HUES48 (cell line): ENCODE measurements around the gene OXA1L.

Experiments used
- H3K27ac ChIP-seq: one replicate; pipeline ENCODE4 v1.7.0; 2013; ENCODE audit warnings: low read depth, low read length, inconsistent platforms
- H3K27me3 ChIP-seq: 2 replicates; pipeline ENCODE4 v1.6.1; 2013; ENCODE audit warnings: mild to moderate bottlenecking, low read length; ENCODE audit not compliant: control insufficient read depth, insufficient read depth
- H3K36me3 ChIP-seq: 2 replicates; pipeline ENCODE4 v1.6.1; 2013; ENCODE audit warnings: low read length; ENCODE audit not compliant: control insufficient read depth, insufficient read depth
- H3K4me1 ChIP-seq: 2 replicates; pipeline ENCODE4 v1.6.1; 2013; ENCODE audit warnings: mild to moderate bottlenecking, low read length; ENCODE audit not compliant: control insufficient read depth, insufficient read depth
- H3K4me3 ChIP-seq: 2 replicates; pipeline ENCODE4 v1.5.1; 2013; ENCODE audit warnings: mild to moderate bottlenecking, low read depth, low read length
- H3K9ac ChIP-seq: 2 replicates; pipeline ENCODE4 v1.6.1; 2013; ENCODE audit warnings: mild to moderate bottlenecking, low read depth, low read length, moderate library complexity
- H3K9me3 ChIP-seq: 2 replicates; pipeline ENCODE4 v1.6.1; 2013; ENCODE audit warnings: low read length; ENCODE audit not compliant: control insufficient read depth, insufficient read depth

OXA1L gene

DNA sequence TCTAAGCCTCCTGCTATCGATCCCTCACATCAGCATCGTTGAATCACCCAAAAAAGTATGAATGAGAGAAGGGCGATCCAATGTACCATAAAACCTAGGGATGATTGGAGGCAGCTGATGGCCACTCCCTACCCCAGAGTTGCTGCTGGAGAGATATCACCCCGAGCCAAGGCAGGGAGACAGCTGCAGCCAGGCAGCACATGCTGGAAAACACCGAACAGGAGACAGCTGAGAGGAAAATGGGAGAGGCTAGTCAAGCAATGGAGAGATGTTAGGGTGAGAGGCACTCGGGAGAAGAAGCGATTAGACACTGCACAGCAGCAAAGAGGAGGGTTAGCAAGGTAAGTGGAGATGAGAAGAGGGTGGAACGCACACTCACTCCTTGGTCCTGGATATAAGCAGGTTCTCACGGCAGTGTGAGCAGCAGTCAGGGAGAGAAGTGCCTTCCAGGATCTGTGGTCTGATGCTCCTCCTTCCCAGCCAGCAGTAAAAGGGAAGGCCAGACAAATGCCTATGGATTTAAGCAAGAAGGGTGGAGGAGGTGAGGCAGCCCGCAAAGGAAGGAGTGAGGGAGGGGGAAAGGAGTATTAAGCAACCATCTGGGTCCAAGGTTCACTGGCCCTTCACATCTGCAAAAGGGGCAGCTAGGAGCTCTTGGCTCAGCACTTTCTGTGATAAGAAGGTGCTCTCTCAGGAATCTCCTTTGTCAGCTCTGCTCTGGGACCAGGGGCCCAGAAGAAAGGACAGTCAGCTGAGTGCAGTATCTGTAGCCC is 48.6 kb downstream of the OXA1L start, which contains the start of gene SLC7A7:
Gene SLC7A7 (minus strand): TSS at position 495 of the 773 bp plus-strand sequence. CDS start 2,037 bp downstream, outside the sequence.
- Histone ChIP-seq H3K9me3 (no peaks in the 10 kb centered on the region), H3K4me3 (no peak within 1 kb of the TSS), H3K27me3 (no peaks in the 10 kb centered on the region), H3K9ac (peak within 1 kb of the TSS; percentile 7; the same call in 1 of the 2 replicates), H3K27ac (peak within 1 kb of the TSS; percentile 60), H3K4me1 (peaks cover 28% of the 10 kb centered on the region), H3K36me3 (no peaks in the 10 kb centered on the region)

GRCh38 chr14:22819151-22819988 is 52.9 kb downstream of the OXA1L start:
- H3K27me3 ChIP-seq: 0 out of 2 replicates have a peak, but pooled peaks cover 5% of the 10 kb centered on the region
- H3K9ac ChIP-seq: no peak overlapping the region
- peaks cover 44% of the 10 kb centered on the region for H3K4me1 ChIP-seq
- peak overlapping the region; percentile 45 for H3K4me3 ChIP-seq
- no peaks in the 10 kb centered on the region for H3K36me3 ChIP-seq
- H3K27ac ChIP-seq: peak overlapping the region; percentile 48
- no peaks in the 10 kb centered on the region for H3K9me3 ChIP-seq

GRCh38 chr14:22820731-22821130 is 54.2 kb downstream of the OXA1L start:
- H3K9ac ChIP-seq: no peak overlapping the region
- peaks cover 41% of the 10 kb centered on the region for H3K4me1 ChIP-seq
- no peaks in the 10 kb centered on the region for H3K36me3 ChIP-seq
- no peaks in the 10 kb centered on the region for H3K9me3 ChIP-seq
- peak overlapping the region; percentile 94 for H3K27ac ChIP-seq
- H3K4me3 ChIP-seq: peak overlapping the region; percentile 84; the same call in 1 of the 2 replicates
- H3K27me3 ChIP-seq: 0 out of 2 replicates have a peak, but pooled peaks cover 5% of the 10 kb centered on the region

DNA sequence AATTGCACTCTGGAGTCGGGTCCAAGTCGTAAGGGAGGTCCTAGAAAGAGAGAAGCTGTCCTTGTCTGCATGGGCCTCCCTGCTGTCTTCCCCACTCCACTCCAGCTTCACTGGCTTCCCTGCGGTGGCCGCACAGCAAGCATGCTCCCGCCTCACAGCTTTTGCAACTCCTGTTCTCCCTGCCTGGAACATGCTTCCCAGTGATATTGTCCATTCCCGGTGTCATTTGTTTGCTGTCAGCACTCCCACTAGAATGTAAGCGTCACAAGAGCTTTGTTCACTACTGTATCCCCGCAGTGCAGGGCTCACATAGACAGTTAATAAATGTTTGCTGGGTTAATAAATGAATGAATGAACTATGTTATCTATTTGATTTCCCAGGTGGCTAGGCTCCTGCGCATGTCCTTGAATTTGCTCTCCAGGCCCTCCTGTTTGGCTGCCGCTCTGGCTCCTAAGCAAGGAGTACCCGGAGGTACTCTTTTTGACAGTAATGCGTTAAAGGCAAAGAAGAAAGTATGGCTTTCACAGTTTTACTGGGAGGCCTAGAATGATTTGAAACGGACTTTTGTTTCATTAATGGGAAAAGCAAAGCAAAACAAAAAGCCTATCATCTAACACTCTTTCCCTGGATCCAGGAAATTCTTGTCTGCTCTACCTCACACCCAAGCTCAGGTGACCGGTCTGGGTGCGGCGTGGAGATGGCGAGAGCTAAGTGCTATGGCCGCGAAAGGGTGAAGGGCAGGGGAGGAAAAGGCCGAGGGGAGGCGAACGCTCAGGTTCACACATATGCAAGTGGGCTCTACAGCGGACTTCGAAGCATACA is 54.9 kb downstream of the OXA1L start:
- Histone ChIP-seq H3K4me3 (peak overlapping the region; percentile 84), H3K27ac (peak overlapping the region; percentile 94), H3K36me3 (no peaks in the 10 kb centered on the region), H3K27me3 (0 out of 2 replicates have a peak, but pooled peaks cover 5% of the 10 kb centered on the region), H3K4me1 (peaks cover 39% of the 10 kb centered on the region), H3K9me3 (no peaks in the 10 kb centered on the region), H3K9ac (peak overlapping the region; percentile 87)

DNA sequence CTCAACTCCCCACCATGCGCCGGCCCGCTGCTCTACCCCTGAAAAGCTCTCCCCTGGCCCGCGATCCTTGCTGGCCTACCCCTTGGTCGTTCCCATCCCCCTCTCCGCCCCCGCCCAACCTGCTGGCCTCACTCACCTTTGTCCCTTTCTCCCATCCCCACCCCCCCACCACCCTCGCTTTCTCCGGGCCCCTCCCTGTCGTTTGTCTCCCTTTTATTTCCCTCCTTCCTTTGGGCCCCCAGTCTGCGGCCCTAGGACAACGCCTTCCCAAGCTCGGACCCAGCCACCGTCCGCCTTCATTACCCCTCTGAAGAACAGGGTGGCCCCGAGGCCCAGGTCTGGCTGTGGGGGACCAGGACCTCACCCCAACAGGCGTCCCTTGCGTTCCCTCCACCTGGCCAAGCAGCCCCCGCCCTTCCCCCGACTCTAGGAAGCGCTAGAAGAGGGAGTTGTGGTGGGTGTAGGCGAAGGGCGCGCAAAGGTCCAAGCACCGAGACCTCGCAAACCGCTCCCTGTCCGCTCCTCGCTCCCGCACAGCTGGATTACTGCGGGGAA is 55.6 kb downstream of the OXA1L start:
- no peaks in the 10 kb centered on the region for H3K9me3 ChIP-seq
- 0 out of 2 replicates have a peak, but pooled peaks cover 5% of the 10 kb centered on the region for H3K27me3 ChIP-seq
- H3K4me3 ChIP-seq: peak overlapping the region; percentile 84
- no peaks in the 10 kb centered on the region for H3K36me3 ChIP-seq
- H3K27ac ChIP-seq: peak overlapping the region; percentile 94
- peak overlapping the region; percentile 87 for H3K9ac ChIP-seq
- peaks cover 39% of the 10 kb centered on the region for H3K4me1 ChIP-seq
